ENCODE measurements around the gene BAIAP2L1.
"Not testable (repeated sequence)": the region's sequence is repeated elsewhere in the genome, so short reads cannot be mapped to it uniquely, and the experiment has no call there.

BAIAP2L1 gene, protein sequence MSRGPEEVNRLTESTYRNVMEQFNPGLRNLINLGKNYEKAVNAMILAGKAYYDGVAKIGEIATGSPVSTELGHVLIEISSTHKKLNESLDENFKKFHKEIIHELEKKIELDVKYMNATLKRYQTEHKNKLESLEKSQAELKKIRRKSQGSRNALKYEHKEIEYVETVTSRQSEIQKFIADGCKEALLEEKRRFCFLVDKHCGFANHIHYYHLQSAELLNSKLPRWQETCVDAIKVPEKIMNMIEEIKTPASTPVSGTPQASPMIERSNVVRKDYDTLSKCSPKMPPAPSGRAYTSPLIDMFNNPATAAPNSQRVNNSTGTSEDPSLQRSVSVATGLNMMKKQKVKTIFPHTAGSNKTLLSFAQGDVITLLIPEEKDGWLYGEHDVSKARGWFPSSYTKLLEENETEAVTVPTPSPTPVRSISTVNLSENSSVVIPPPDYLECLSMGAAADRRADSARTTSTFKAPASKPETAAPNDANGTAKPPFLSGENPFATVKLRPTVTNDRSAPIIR

DNA sequence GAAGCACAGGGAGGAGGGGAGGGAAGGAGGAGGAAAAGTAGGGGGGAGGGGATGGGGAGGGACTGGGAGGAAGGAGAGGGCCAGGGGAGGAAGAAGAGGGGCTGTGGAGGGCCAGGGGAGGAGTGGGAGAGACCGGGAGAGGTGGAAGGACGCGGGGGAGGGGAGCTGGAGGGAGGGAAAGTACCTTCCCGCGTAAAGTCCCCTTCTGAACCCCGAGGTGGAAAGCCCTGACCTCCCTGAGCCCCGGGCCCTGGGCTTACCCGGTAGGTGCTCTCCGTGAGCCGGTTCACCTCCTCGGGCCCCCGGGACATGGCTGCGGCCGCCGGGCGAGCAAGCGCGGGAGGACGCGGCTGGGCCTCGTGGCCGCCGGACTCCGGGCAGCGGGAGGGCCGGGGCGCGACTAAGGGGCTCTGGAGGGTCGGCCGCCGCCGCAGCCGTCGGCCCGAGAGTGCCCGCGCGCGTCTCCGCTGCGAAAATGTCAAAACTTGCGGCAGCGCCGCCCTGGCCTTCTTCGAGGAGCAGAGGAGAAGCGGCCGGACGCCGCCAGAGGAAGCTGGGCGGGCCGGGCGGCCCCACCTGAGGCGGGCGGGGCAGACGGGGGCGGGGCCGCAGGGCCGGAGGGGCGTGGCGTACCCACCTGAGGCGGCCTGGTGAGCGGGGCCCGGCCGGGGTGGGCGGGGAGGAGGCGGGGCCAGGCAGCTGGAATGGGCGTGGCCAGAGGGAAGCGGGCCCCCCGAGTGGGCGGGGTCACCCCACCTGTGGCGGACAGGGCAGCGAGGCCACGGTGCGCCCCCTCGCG, at the start of gene BAIAP2L1:
Gene BAIAP2L1, minus strand, starts transcription at position 549 of the 799 bp plus-strand sequence. Its CDS starts 238 bp downstream, at position 311.
- DNase-seq (ENCODE audit: low read depth) = peak; percentile 36

DNA sequence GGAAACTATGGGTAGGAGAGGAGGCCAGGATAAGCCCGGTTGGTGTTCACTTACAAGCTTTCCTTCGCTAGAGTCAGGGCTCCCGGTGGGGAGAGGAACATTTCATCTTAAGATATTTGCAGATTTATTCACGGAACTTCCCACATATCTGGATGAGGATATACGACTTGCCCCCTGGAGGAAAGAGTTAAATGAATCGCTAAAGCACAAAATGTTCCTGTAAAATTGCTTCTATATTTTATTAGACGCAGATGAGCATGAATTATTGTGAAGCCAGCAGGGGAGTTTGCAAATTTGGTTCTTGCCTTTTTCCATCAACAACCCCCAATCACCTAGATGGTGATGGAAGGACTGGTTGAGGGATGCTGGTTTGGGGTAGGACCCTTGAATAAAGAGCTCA, 47.9 kb upstream of the BAIAP2L1 start:
- no peak for DNase-seq (ENCODE audit: low read depth)

DNA sequence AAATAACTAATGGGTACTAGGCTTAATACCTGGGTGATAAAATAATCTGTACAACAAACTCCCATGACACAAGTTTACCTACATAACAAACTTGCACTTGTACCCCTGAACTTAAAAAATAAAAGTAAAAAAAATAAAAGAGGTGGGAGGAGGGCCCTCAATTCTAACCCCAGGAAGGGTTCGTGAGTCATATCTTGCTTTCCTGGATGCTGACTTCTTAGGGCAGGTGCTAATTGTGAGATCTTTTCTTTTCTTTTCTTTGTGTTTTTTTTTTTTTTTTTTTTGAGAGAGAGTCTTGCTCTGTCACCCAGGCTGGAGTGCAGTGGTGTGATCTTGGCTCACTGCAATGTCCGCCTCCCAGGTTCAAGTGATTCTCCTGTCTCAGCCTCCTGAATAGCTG, 40.1 kb upstream of the BAIAP2L1 start:
- DNase-seq (ENCODE audit: low read depth) = not testable (repeated sequence)

DNA sequence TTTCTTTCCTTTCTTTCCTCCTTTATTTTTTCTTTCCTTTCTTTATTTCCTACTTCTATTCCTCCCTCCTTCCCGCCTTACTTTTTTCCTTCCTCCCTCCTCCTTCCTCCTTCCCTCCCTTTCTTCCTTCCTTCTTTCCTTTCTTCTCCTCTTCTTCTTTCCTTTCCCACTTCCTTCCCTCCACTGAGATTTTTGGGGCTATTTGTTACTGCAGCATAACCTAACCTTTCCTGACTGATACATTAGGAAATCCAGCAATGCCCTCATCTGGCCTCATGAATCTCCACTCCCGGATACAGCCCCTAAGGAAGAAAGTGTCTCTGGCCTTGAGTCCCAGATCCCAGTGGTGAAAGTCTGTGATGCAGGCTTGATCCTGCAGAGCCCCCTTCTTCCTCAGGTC, 38.6 kb upstream of the BAIAP2L1 start:
- DNase-seq (ENCODE audit: low read depth) = no peak

DNA sequence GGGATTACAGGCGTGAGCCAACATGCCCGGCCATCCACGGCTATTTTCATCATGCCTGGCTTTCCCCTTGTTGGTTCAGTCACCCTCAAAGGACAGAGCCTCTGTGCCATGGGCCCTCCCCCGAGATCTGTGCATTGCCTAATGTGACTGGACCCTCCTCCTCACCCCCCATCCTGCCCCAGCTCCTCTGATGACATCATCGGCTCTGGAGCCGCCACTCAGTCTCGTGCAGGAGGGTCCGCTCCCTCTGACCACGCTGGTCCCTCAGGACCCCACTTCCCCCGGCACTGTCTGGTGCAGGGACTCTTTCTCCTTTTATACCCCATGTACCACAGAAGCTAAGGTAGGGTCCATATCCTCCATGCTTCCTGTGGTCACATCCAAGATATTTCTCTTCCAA, 33.2 kb upstream of the BAIAP2L1 start:
- no peak for DNase-seq (ENCODE audit: low read depth)

DNA sequence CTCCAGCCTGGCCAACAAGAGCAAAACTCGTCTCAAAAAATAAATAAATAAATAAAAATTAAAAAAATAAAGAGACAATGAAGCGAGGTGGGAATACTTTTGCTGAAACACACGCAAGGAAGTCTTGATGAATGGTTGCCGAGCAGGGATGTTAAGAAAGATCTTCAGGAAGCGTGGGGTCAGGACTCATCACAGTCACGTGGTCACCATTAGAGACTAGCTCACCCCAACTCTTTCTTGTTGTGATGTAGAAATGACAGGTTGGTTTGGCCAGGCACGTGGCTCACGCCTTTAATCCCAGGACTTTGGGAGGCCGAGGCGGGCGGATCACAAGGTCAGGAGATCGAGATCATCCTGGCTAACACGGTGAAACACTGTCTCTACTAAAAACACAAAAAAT, 28.9 kb upstream of the BAIAP2L1 start:
- DNase-seq (ENCODE audit: low read depth) = no peak

DNA sequence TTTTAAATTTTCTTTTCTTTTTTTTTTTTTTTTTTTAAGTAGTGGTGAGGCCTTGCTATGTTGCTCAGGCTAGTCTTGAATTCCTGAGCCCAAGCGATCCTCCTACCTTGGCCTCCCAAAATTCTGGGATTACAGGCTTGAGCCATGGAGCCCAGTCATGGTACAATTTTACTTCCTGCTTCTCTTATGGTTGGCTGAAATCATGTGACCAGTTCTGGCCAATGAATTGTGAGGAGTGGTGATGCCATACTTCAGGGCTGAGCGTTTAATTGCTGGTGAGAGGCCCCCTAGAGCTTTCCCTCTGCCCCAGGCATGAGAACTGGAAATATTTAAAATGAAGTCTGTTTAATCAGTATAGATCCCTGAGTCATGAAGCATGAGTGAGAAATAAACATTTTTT, 22.2 kb upstream of the BAIAP2L1 start:
- no peak for DNase-seq (ENCODE audit: low read depth)

DNA sequence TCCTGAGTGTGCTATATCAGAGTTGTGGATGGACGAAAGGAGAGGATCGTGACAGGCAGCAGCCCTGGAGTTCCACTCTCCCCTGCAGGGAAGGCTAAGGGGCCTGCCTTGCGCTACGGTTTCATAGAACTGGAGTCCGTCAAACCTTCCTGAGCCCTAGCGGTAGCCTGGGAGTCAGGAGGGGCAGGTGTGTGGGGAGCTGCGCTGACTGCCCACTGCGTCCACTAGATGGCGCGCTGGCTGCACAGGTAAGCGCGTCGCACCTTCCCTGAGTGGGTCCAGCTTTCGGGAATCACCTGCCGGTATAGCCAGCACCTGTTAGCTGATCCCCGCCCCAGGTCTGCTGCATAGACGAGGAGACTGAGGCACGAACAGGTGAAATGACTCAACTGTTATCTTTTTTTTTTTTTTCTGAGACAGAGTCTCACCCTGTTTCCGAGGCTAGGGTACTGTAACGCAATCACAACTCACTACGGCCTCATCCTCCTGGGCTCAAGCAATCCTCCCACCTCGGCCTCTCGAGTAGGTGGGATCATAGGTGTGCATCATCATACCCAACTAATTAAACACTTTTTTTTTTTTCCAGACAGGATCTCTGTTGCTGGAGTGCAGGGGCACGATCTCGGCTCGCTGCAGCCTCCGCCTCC, 20.2 kb upstream of the BAIAP2L1 start:
- no peak for DNase-seq (ENCODE audit: low read depth)

DNA sequence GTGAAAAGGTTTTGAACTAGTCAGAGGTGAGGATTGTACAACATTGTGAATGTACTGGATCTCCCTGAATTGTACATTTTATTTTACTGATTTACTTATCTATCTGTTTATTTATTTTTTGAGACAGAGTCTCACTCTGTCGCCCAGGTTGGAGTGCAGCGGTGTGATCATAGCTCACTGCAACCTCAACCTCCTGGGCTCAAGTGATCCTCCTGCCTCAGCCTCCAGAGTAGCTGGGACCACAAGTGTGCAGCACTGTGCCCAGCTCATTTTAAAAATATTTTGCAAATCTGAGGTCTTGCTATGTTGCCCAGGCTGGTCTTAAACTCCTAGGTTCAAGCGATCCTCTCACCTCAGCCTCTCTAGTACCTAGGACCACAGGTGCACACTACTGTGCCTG, 19.1 kb upstream of the BAIAP2L1 start:
- DNase-seq (ENCODE audit: low read depth) = not testable (repeated sequence)

DNA sequence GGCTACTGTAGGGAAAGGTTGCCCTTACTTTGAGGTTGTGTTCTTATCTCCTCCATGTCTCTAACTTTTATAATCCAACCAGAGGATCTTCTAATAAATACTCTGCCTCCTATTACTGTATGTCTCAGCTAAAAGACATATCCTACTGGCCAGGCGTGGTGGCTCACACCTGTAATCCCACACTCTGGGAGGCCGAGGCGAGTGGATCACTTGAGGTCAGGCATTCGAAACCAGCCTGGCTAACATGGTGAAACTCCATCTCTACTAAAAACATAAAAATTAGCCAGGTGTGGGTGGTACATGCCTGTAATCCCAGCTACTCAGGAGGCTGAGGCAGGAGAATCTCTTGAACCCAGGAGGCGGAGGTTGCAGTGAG, 18.4 kb upstream of the BAIAP2L1 start:
- DNase-seq (ENCODE audit: low read depth) = not testable (repeated sequence)

DNA sequence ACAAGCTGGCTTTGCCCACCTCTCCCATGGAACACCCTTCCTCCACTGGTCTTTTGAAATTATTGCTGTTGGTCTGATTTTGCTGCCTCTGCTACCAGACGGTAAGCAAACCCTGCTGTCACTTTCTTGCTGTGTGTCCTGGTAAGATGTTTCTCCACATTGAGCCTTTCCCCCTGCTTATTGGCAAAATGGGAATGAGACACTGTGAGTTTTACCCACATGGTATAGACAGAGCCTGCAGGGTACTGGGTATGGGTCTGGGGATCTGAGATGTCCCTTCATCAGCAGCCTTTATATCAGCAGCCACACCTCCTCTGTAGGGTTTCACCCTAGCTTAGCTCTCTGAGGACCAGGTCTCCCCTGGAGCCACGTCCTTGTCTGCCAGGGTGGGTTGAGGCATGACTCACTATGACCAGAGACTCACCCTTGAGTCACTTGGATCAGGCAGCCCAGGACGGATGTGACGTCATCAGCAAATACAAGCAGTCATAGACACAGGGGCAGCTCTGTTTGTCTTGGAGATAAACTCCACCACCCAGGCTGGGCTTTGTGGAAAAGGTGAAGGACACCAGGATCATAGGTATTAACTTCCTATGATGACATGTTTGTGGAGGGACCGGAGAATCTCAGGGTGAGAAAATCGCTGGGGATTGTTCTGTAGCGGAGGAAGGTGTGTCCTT, 17.9 kb upstream of the BAIAP2L1 start:
- DNase-seq (ENCODE audit: low read depth) = no peak

DNA sequence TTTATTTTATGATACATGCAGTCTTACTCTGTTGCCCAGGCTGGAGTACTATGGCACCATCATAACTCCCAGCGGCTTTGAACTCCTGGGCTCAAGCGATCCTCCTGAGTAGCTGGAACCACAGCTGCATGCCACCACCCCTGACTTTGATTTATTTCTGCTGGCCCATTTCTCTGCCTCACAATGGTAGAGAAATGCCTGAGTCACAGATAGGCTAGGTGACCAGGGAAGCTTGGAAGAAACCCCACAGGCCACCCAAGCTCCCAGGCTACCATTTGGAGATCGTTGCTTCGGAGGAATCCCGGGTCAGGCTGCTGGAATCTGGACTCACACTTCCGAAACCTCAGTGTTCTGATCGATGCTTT, 17.4 kb upstream of the BAIAP2L1 start:
- DNase-seq (ENCODE audit: low read depth) = no peak

DNA sequence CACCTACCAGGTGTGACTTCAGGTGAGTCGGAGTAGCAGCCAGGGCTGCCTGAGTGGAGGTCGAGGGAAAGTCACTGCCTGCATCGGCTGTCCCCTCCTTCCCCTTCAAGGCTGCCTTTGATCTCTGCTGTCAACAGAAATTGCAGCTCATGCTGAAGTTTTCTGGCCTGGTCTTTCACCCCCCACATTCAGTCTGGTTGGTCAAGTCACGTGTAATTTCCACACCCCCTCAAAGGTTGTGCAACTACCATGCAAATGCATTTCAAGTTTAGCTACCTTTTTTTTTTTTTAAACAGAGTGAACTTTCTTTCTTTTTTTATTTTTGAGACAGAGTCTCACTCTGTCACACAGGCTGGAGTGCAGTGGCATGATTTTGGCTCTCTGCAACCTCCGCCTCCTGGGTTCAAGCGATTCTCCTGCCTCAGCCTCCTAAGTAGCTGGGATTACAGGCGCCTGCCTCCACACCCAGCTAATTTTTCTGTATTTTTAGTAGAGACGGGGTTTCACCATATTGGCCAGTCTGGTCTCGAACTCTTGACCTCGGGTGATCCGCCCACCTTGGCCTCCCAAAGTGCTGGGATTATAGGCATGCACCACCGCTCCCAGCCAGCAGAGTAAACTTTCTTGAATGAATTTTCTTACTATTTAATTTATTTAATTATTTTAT, 16.8 kb upstream of the BAIAP2L1 start:
- not testable (repeated sequence) for DNase-seq (ENCODE audit: low read depth)

DNA sequence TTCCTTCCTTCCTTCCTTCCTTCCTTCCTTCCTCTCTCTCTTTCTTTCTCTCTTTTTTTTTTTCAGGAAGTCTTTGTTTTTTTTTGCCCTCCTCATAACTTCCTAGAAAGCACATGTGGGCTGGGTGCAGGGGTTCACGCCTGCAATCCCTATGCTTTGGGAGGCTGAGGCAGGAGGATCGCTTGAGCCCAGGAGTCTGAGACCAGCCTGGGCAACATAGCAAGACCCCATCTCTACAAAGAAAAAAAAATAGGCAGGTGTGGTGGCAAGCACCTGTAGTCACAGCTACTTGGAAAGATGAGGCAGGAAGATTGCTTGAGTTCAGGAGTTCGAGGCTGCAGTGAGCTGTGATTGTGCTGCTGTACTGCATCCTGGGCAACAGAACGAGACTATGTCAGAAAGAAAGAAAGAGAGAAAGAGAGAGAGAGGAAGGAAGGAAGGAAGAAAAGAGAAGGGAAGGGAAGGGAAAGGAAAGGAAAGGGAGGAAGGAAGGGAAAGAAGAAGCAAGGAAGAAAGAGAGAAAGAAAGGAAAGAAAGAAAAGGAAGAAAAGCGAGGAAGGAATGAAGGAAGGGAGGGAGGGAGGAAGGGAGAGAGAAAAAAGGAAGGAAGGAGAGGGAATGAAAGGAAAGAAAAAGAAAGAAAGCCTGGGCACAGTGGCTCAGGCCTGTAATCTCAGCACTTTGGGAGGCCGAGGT, 13.5 kb upstream of the BAIAP2L1 start:
- no peak for DNase-seq (ENCODE audit: low read depth)

DNA sequence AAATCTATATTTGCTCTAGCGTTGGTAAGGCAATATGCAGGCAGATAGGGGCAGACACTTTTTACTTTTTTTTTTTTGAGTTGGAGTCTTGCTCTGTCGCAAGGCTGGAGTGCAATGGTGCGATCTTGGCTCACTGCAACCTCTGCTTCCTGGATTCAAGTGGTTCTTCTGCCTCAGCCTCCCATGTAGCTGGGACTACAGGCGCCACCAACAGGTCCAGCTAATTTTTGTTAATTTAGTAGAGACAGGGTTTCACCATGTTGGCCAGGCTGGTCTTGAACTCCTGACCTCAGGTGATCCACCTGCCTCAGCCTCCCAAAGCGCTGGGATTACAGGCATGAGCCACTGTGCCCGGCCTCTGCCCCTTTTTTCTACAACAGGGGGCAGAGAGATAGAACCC, 12.8 kb upstream of the BAIAP2L1 start:
- DNase-seq (ENCODE audit: low read depth) = not testable (repeated sequence)

DNA sequence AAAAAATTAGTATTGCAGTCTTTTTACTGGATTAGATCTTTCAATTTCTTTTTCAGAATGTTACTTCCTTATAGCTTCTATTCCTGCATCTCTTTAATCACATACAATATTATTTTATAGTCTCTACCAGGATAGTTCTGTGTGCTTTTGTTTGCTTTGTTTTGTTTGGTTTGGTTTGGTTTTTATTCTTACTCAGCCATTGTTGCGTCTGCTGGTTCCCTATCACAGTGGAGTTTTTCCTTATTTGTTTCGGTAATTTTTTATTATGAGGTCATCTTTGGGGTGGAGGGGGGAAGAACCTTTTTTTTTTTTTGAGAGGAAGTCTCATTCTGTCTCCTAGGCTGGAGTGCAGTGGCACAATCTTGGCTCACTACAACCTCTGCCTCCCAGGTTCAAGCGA, 9.0 kb upstream of the BAIAP2L1 start:
- DNase-seq (ENCODE audit: low read depth) = no peak

DNA sequence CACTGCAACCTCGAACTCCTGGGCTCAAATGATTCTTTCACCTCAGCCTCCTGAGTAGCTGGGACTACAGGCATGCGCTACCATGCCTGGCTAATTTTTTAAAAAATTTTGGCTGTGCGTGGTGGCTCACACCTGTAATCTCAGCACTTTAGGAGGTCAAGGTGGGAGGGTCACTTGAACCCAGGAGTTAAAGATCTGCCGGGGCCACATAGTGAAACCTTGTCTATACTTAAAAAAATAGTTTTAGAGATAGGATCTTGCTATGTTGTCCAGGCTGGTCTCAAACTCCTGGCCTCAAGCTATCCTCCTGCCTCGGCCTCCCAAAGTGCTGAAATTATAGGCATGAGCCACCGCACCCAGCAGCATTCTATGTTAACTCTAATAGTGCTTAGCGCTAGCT, 7.3 kb upstream of the BAIAP2L1 start:
- not testable (repeated sequence) for DNase-seq (ENCODE audit: low read depth)

DNA sequence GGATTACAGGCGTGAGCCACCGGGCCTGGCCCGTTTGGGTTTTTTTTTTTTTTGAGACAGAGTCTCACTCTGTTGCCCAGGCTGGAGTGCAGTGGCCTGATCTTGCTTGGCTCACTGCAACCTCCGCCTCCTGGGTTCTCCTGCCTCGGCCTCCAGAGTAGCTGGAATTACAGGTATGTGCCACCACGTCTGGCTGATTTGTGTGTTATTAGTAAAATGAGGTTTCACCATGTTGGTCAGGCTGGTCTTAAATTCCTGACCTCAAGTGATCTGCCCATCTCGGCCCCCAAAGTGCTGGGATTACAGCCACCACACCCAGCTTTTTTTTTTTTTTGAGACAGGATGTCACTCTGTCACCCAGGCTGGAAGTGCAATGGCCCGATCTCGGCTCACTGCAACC, 5.9 kb upstream of the BAIAP2L1 start:
- no peak for DNase-seq (ENCODE audit: low read depth)

DNA sequence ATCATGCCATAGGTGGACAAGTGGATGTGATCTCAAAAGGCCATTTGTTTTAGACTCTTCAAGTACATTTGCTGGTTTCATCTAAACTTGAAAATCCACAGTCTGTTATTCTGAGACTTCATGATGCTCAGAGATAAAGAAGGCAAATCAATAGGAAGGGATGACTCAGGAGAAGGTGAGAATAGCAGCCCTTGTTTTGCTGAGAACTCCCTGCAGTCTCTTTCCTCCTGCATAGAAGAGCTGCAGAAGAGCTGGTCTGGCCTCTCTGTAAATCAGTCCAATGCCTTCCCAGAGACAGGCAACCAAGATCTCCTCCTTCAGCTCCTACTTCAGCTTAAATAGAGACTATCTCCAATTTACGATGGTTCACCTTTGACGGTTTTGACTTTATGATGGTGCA, 4.0 kb upstream of the BAIAP2L1 start:
- DNase-seq (ENCODE audit: low read depth) = no peak

DNA sequence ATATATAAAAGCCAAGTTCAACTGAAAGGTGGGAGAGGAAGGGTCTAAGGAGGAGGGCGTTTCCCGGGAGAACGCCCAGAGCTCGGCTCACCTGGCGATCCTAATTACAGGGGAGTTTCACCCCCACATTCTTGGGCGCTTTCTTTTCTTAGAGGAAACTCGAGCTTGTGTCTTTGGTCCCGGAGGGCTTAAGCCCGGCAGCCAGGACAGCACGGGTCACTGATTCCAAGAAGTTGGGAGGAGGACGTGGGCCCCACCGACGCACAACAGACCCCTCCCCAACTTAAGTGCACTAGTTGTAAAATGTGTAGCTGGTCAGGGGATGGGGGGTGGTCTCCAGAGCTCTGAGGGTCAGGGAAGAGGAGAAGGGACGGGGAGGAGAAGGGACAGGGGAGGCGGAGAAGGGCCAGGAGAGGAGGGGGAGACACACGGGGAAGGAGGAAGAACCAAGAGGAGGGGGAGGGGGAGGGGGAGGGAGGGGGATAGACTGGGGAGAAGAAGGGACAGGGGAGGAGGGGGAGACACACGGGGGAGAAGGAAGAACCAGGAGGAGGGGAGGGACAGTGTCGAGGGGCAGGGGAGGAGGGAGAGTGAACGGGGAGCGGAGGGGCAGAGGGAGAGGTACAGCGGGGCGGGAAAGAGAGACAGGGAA, 874 bp downstream of the BAIAP2L1 start:
- no peak for DNase-seq (ENCODE audit: low read depth)
